GM10266 (cell line): ENCODE measurements around the gene CNGA4.

Experiments
- DNase-seq: peaks from one replicate; pipeline ENCODE4 v3.0.0; 2012; ENCODE audit errors: extremely low spot score
- TF ChIP-seq, protein P1 (sequence below): IDR thresholded peaks from 2 replicates; pipeline ENCODE4 v1.5.1; 2012; ENCODE audit warnings: mild to moderate bottlenecking, low read depth; ENCODE audit not compliant: control insufficient read depth, insufficient read depth; ENCODE audit errors: missing control alignments

CNGA4 gene

DNA sequence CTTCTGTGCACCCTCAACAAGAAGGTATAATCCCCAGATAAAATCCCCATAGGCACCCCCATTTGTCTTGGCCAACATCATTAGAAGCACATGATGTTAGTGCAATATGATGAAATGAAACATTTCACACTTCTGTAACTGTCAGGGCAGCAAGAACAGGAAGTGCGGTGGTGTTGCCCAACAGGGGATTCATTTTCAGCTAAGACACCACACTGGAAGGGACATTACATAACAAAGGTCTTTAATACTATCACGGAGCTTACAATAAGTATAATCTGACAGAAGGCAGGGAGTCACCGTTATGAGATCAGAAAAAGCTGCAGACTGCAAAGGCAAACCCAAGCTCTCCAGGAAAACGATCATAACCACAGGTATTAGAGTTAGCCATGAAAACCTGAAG is 37.9 kb upstream of the CNGA4 start:
- TF ChIP-seq, protein P1, sequence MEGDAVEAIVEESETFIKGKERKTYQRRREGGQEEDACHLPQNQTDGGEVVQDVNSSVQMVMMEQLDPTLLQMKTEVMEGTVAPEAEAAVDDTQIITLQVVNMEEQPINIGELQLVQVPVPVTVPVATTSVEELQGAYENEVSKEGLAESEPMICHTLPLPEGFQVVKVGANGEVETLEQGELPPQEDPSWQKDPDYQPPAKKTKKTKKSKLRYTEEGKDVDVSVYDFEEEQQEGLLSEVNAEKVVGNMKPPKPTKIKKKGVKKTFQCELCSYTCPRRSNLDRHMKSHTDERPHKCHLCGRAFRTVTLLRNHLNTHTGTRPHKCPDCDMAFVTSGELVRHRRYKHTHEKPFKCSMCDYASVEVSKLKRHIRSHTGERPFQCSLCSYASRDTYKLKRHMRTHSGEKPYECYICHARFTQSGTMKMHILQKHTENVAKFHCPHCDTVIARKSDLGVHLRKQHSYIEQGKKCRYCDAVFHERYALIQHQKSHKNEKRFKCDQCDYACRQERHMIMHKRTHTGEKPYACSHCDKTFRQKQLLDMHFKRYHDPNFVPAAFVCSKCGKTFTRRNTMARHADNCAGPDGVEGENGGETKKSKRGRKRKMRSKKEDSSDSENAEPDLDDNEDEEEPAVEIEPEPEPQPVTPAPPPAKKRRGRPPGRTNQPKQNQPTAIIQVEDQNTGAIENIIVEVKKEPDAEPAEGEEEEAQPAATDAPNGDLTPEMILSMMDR: no peak
- DNase-seq: no peak

DNA sequence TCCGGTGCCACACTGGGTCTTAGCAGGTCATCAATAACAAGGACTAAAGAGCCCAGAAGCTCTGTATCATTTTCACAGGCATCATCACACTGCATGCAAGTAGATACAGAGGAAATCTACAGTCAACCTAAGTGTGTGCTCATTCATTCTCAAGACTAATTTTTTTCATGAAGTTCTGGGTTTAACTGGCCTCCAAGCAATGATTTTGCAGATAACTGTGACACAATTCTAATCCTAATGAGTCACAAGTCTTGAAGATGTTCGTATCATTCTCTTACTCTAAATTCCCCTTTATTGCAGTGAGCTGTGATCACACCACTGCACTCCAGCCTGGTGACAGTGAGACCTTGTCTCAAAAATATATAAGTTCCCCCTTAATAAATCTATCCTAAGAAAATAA is 37.4 kb upstream of the CNGA4 start:
- TF ChIP-seq, protein P1: no peak
- no peak for DNase-seq

DNA sequence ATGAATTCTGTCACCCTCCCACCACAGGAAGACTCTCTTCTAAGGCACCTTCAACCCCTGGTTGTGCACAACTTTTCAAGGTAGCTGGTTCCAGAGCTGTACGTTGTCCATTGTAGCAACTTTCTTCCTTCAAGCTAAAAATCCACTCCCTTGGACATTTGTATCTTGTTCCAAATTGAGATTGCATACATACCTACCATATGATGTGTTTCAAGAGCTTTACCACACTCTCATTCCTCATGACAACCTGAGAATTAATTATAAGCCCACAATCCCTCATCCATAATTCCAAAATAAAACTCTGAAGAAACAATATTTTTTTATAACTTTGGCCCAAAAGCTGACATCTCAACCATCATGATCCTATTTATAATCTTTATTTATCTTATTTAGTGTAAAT is 36.8 kb upstream of the CNGA4 start:
- DNase-seq: no peak
- TF ChIP-seq, protein P1: no peak

DNA sequence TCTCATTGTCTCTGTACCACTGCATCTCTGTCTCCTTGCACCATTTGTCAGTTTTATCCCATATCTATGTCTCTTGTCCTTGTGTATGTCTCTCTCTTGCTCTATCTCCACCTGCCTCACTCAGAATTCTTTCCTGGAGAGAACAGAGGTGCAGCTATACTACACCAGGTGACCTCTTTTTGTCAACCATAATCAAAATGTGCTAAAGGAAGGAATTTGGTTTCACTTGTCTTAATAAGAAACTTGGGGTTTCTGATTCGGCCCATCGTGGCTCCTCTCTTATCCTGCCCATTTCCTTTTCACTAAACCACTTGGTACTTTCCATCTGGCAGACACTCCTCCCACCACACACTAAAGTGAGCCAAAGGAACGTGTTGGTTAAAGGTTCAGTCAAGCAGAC is 35.6 kb upstream of the CNGA4 start:
- TF ChIP-seq, protein P1: no peak
- peak; percentile 29 for DNase-seq

DNA sequence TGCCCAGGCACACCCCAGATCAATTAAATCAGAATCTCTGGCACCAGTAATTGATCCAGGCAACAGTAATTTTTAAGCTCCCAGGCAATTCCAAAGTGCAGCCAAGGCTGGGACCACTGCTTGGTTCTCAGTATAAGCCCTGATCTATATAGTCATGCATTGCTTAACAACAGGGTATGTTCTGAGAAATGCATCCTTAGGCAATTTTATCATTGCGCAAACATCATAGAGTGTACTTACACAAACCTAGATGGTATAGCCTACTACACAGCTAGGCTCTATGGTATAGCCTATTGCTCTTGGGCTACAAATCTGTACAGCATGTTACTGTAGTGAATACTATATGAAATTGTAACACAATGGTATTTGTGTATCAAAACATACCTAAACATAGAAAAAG is 34.2 kb upstream of the CNGA4 start:
- no peak for DNase-seq
- TF ChIP-seq, protein P1: no peak

DNA sequence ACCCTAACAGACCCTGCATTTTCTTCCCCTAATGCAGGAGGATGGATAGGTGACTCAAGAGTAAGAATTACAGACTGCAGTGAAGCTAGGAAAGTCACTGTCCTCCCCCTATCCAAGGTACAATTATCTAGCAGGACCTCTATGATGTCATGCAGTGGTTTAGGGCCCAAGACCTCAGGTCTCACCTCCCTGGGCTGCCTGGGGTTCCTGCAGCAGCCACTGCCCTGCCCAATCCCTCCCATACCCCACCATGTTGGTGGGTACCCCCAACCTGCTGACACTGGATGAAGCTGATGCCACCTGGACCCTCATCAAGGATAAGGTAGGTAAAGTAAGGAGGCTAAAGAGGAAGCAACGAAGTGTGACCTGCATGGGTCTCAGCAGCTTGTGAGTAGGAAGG is 33.5 kb upstream of the CNGA4 start, which contains the start of gene C11orf42:
TSS of gene C11orf42 (plus strand) at position 192 of the 400 bp plus-strand sequence. CDS start at position 251, 59 bp downstream.
- no peak for DNase-seq
- TF ChIP-seq, protein P1: no peak

DNA sequence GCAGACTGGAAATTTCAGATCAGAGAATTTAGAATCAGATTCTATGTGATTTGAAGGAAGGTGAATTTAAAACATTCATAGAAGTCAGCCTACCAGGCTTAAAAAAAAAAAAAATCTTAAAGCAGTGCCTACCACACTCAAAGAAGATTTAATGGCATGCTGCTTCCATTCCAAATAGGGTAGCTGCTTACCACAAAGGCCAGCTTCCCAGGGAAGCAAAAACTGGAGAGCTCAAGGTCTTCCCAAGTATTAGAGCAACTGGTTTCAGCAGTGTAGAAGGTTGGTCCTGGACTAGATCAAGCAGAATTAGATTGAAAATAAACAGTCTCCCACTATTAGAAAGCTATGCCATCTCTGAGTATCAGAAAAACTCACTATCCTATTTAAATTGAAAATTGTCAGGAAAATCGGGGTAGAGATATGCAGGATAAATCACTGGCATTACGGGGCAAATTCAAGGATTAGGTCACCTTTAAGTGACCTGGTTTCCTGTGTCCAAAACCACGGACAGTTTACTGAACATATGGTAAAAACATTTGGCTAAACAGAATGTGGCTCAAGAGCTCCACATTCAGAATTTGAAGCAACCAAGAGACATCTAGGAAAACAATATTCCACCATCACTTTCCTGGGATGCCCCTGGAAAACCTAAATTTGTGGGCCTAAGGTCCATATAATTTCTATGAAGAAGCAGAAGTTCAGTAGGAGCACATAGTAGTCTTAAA is 32.3 kb upstream of the CNGA4 start:
- TF ChIP-seq, protein P1: no peak
- no peak for DNase-seq
